CD4-positive, alpha-beta memory T cell (primary cell): ENCODE results near the gene CHIA. TPM values are rescaled to one million over a fixed set of nuclear protein-coding genes. Genes with fewer than 3 reads are reported as not detected.
A peak's percentile ranks its signal among the peaks of the same experiment; 100 is the strongest.
"Not testable (repeated sequence)": the region's sequence is repeated elsewhere in the genome, so short reads cannot be mapped to it uniquely, and the experiment has no call there.

Experiments used
- CTCF ChIA-PET: fragments of 350-600 bp; sonication (Branson Sonifier 250); formaldehyde crosslinking; loops from one replicate; lab custom pipeline; 2021; ENCODE audit warnings: inconsistent platforms; ENCODE audit not compliant: partially characterized antibody; lab: Charles Lee
- POLR2A ChIA-PET: fragments of 350-600 bp; sonication (Branson Sonifier 250); formaldehyde crosslinking; loops from one replicate; lab custom pipeline; 2021; ENCODE audit not compliant: partially characterized antibody; lab: Charles Lee
- DNase-seq, 5 donors: peaks; one replicate each; pipeline versions ENCODE4 v3.0.0 to v3.0.0-alpha.2; 2020 to 2022; ENCODE audit warnings: mixed read lengths in 1 of 5
- H3K27ac ChIP-seq: one replicate; pipeline ENCODE4 v1.7.0; 2013; ENCODE audit warnings: low read depth, low read length
- H3K27me3 ChIP-seq: 2 replicates; pipeline ENCODE4 v1.7.0; 2013; ENCODE audit warnings: mild to moderate bottlenecking, low read length, moderate library complexity; ENCODE audit not compliant: insufficient read depth
- H3K36me3 ChIP-seq: 2 replicates; pipeline ENCODE4 v1.7.0; 2013; ENCODE audit warnings: mild to moderate bottlenecking, low read length, moderate library complexity; ENCODE audit not compliant: insufficient read depth
- H3K4me1 ChIP-seq: 2 replicates; pipeline ENCODE4 v1.7.0; 2013; ENCODE audit warnings: mild to moderate bottlenecking, low read length, moderate library complexity; ENCODE audit not compliant: insufficient read depth
- H3K4me3 ChIP-seq, 2 donors: one replicate each; pipeline ENCODE4 v1.7.0; 2013; ENCODE audit warnings: low read length in 2 of 2, mild to moderate bottlenecking in 1 of 2
- H3K9me3 ChIP-seq, 2 donors: one replicate each; pipeline ENCODE4 v1.7.0; 2013; ENCODE audit warnings: low read length in 2 of 2, control low read depth in 1 of 2; ENCODE audit not compliant: control insufficient read depth in 1 of 2
- H3K27ac Mint-ChIP-seq, 7 donors: one replicate each; pipeline ENCODE4 v1.8.0; 2020 to 2021; ENCODE audit warnings: mixed read lengths in 7 of 7, mild to moderate bottlenecking in 6 of 7, inconsistent platforms in 3 of 7, moderate library complexity in 3 of 7
- H3K27me3 Mint-ChIP-seq, 2 donors: one replicate each; pipeline ENCODE4 v1.8.0; 2020 to 2021; ENCODE audit warnings: mixed read lengths in 2 of 2
- H3K36me3 Mint-ChIP-seq, 2 donors: one replicate each; pipeline ENCODE4 v1.8.0; 2020 to 2021; ENCODE audit warnings: mixed read lengths in 2 of 2, inconsistent platforms in 1 of 2, mild to moderate bottlenecking in 1 of 2
- H3K4me1 Mint-ChIP-seq, 4 donors: one replicate each; pipeline ENCODE4 v1.8.0; 2020 to 2021; ENCODE audit warnings: mixed read lengths in 4 of 4, mild to moderate bottlenecking in 1 of 4
- H3K4me3 Mint-ChIP-seq, 8 donors: one replicate each; pipeline ENCODE4 v1.8.0; 2020 to 2021; ENCODE audit warnings: mixed read lengths in 8 of 8, mild to moderate bottlenecking in 7 of 8, moderate library complexity in 6 of 8, inconsistent platforms in 3 of 8
- H3K9me3 Mint-ChIP-seq, 8 donors: one replicate each; pipeline ENCODE4 v1.8.0; 2020 to 2021; ENCODE audit warnings: mixed read lengths in 8 of 8, mild to moderate bottlenecking in 5 of 8, inconsistent platforms in 3 of 8, moderate library complexity in 1 of 8
- intact Hi-C: fragments of 100-400 bp; cut with micrococcal nuclease; formaldehyde crosslinking; loops from one replicate; pipeline ENCODE4 v1.15.1; 2023
- polyA plus RNA-seq, 2 donors: library from polyadenylated mRNA; unstranded; fragments of 300-500 nt; fragmentation: Illumina TruSeq; gene quantifications; one replicate each; pipeline ENCODE4 v1.2.3, GENCODE V29; 2021
- total RNA-seq, 2 experiments: library from RNA; stranded (reverse); gene quantifications; one replicate each; pipeline ENCODE4 v1.2.3, GENCODE V29; 2021

CHIA gene
- total and polyA plus RNA-seq, 4 experiments from 2014 or later: not detected

GRCh38 chr1:111318523-111318922, 27.9 kb downstream of the CHIA start:
- Histone ChIP-seq H3K4me3 (no peak overlapping the region), H3K27me3 (no peaks in the 10 kb centered on the region), H3K27ac (no peak overlapping the region), H3K4me1 (no peaks in the 10 kb centered on the region), H3K36me3 (no peaks in the 10 kb centered on the region), H3K9me3 (no peaks in the 10 kb centered on the region)
- no peaks in the 10 kb centered on the region for H3K36me3 Mint-ChIP-seq
- H3K9me3 Mint-ChIP-seq: no peaks in the 10 kb centered on the region
- ChIA-PET CTCF (no interaction called here), POLR2A (interaction anchor here (0.5 kb wide), 1 partner anchor 278 kb away, joined by 3 read pairs; no protein-coding TSS in a partner anchor)
- DNase-seq: no peak
- H3K4me3 Mint-ChIP-seq: no peak overlapping the region
- intact Hi-C loops: no loop called here
- no peak overlapping the region for H3K27ac Mint-ChIP-seq
- H3K4me1 Mint-ChIP-seq: peaks cover 6 to 10% (median 9%) of the 10 kb centered on the region in 4 donors
- H3K27me3 Mint-ChIP-seq: peaks cover 1 to 2% of the 10 kb centered on the region in 2 donors

- no peaks in the 10 kb centered on the region for H3K27me3 Mint-ChIP-seq
- ChIA-PET CTCF (interaction anchor here (0.7 to 1.6 kb wide), 6 partner anchors 12 to 289 kb away, joined by 3 to 5 read pairs (median 3); no protein-coding TSS in a partner anchor), POLR2A (interaction anchor here (1.2 kb wide), 1 partner anchor 14 kb away, joined by 3 read pairs; no protein-coding TSS in a partner anchor)
- no peaks in the 10 kb centered on the region for H3K36me3 Mint-ChIP-seq
- no peak overlapping the region for H3K4me3 Mint-ChIP-seq
- H3K9me3 ChIP-seq: no peaks in the 10 kb centered on the region
- DNase-seq: no peak
- H3K27me3 ChIP-seq: no peaks in the 10 kb centered on the region
- no peaks in the 10 kb centered on the region for H3K36me3 ChIP-seq
- no peaks in the 10 kb centered on the region for H3K4me1 ChIP-seq
- no peak overlapping the region for H3K27ac ChIP-seq
- no peaks in the 10 kb centered on the region for H3K9me3 Mint-ChIP-seq
- intact Hi-C loops: no loop called here
- H3K4me3 ChIP-seq: no peak overlapping the region
- H3K4me1 Mint-ChIP-seq: peaks cover 6 to 10% (median 9%) of the 10 kb centered on the region in 4 donors
- peak overlapping the region in 2 of 7 donors; percentile 0 to 32 for H3K27ac Mint-ChIP-seq
Observed at GRCh38 chr1:111320066-111320879, 29.6 kb downstream of the CHIA start.

- DNase-seq: no peak
- peaks cover 3 to 10% (median 8%) of the 10 kb centered on the region in 8 donors for H3K9me3 Mint-ChIP-seq
- Histone ChIP-seq H3K9me3 (no peaks in the 10 kb centered on the region), H3K4me1 (no peaks in the 10 kb centered on the region), H3K4me3 (no peak overlapping the region), H3K27ac (no peak overlapping the region), H3K27me3 (no peaks in the 10 kb centered on the region), H3K36me3 (no peaks in the 10 kb centered on the region)
- intact Hi-C loops: no loop called here
- no peak overlapping the region for H3K4me3 Mint-ChIP-seq
- H3K4me1 Mint-ChIP-seq: peaks cover 6 to 10% (median 9%) of the 10 kb centered on the region in 4 donors
- peaks cover 0 to 2% of the 10 kb centered on the region in 2 donors for H3K27me3 Mint-ChIP-seq
- ChIA-PET POLR2A (no interaction called here), CTCF (no interaction called here)
- H3K27ac Mint-ChIP-seq: peak overlapping the region in 1 of 7 donors; percentile 49
- H3K36me3 Mint-ChIP-seq: peaks cover 5% of the 10 kb centered on the region in 2 donors
Observed at GRCh38 chr1:111323231-111323630, 32.6 kb downstream of the CHIA start.

GRCh38 chr1:111332190-111332589, 41.5 kb downstream of the CHIA start:
- no peak overlapping the region for H3K27ac ChIP-seq
- Mint-ChIP-seq H3K27ac (no peak overlapping the region), H3K27me3 (peaks cover 0 to 2% of the 10 kb centered on the region in 2 donors), H3K4me3 (no peak overlapping the region), H3K4me1 (peaks cover 2 to 12% (median 4%) of the 10 kb centered on the region in 4 donors), H3K36me3 (peaks cover 24 to 28% of the 10 kb centered on the region in 2 donors), H3K9me3 (peaks cover 4 to 51% (median 32%) of the 10 kb centered on the region in 8 donors)
- POLR2A ChIA-PET: interaction anchor here (4.9 kb wide), 1 partner anchor 133 kb away, joined by 26 read pairs; no protein-coding TSS in a partner anchor
- no peaks in the 10 kb centered on the region for H3K9me3 ChIP-seq
- H3K27me3 ChIP-seq: no peaks in the 10 kb centered on the region
- peaks cover 7% of the 10 kb centered on the region for H3K4me1 ChIP-seq
- no peak overlapping the region for H3K4me3 ChIP-seq
- intact Hi-C loops: loop anchor here (5.0 kb wide), 1 partner anchor 550 kb away; no protein-coding TSS in a partner anchor
- no peaks in the 10 kb centered on the region for H3K36me3 ChIP-seq
- CTCF ChIA-PET: interaction anchor here (1.1 to 8.1 kb wide), 6 partner anchors 14 to 302 kb away, joined by 4 to 123 read pairs (median 56); partner anchors contain the start of gene CHI3L2
- DNase-seq: no peak

DNA sequence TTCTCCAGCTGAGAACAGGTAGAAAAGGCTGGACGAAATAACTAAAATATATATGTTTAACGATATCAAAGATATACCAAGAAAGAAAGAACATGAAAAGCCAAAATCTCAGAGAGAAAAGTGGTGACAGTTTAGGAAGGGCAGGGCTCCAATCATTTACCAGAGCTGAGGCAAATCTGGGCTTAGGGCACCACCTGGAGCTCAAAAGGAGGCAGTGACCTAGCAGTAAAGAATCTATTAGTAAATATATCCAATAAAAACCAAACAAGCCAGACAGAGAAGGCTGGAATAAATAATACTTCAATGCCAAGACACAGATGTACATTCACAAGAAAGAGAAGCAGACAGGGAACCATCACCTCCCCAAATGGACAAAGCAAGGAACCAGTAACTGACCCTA, 43.5 kb downstream of the CHIA start:
- Histone ChIP-seq H3K27ac (no peak overlapping the region), H3K4me3 (no peak overlapping the region), H3K4me1 (peaks cover 7% of the 10 kb centered on the region), H3K36me3 (no peaks in the 10 kb centered on the region), H3K9me3 (no peaks in the 10 kb centered on the region), H3K27me3 (no peaks in the 10 kb centered on the region)
- peak overlapping the region in 3 of 7 donors; percentile 1 to 74 (median 3) for H3K27ac Mint-ChIP-seq
- peak overlapping the region in 2 of 8 donors; percentile 24 to 45 for H3K4me3 Mint-ChIP-seq
- peak; percentile 49 to 69 (median 68) for DNase-seq
- CTCF ChIA-PET: interaction anchor here (0.5 to 8.1 kb wide), 25 partner anchors 9 to 547 kb away, joined by 3 to 123 read pairs (median 5); partner anchors contain the start of genes CEPT1, CHI3L2, DENND2D and DRAM2
- POLR2A ChIA-PET: interaction anchor here (0.7 to 4.9 kb wide), 15 partner anchors 9 to 194 kb away, joined by 3 to 26 read pairs (median 4); partner anchors contain the start of genes CEPT1, DENND2D and DRAM2
- peaks cover 0 to 49% (median 22%) of the 10 kb centered on the region in 8 donors for H3K9me3 Mint-ChIP-seq
- intact Hi-C loops: loop anchor here (1.0 to 5.0 kb wide), 6 partner anchors 65 to 552 kb away; no protein-coding TSS in a partner anchor
- H3K36me3 Mint-ChIP-seq: peaks cover 9 to 20% of the 10 kb centered on the region in 2 donors
- peaks cover 2 to 12% (median 4%) of the 10 kb centered on the region in 4 donors for H3K4me1 Mint-ChIP-seq
- H3K27me3 Mint-ChIP-seq: no peaks in the 10 kb centered on the region

DNA sequence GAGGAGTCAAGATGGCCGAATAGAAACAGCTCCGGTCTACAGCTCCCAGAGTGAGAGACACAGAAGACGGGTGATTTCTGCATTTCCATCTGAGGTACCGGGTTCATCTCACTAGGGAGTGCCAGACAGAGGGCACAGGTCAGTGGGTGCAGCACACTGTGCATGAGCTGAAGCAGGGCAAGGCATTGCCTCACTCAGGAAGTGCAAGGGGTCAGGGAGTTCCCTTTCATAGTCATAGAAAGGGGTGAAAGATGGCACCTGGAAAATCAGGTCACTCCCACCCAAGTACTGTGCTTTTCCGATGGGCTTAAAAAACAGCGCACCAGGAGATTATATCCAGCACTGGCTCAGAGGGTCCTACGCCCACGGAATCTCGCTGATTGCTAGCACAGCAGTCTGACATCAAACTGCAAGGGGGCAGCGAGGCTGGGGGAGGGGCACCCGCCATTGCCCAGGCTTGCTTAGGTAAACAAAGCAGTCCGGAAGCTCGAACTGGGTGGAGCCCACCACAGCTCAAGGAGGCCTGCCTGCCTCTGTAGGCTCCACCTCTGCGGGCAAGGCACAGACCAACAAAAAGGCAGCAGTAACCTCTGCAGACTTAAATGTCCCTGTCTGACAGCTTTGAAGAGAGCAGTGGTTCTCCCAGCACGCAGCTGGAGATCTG, 44.7 kb downstream of the CHIA start:
- ChIA-PET CTCF (interaction anchor here (0.9 to 8.1 kb wide), 10 partner anchors 7 to 549 kb away, joined by 3 to 123 read pairs (median 12); partner anchors contain the start of gene CHI3L2), POLR2A (interaction anchor here (0.6 to 4.9 kb wide), 6 partner anchors 9 to 141 kb away, joined by 3 to 26 read pairs (median 4); no protein-coding TSS in a partner anchor)
- Mint-ChIP-seq H3K9me3 (peaks cover 0 to 40% (median 17%) of the 10 kb centered on the region in 8 donors), H3K4me1 (peaks cover 2 to 12% (median 4%) of the 10 kb centered on the region in 4 donors), H3K27ac (peak overlapping the region in 6 of 7 donors; percentile 55 to 93 (median 86)), H3K36me3 (peaks cover 4 to 18% of the 10 kb centered on the region in 2 donors), H3K4me3 (peak overlapping the region in 7 of 8 donors; percentile 17 to 69 (median 58))
- H3K4me3 ChIP-seq, H3K36me3 ChIP-seq, H3K27me3 Mint-ChIP-seq, H3K27me3 ChIP-seq, H3K4me1 ChIP-seq, intact Hi-C loops, H3K27ac ChIP-seq, H3K9me3 ChIP-seq: not testable (repeated sequence)
- peak; percentile 40 to 52 (median 44) for DNase-seq
